ENCODE measurements around the gene NAA15. TPM values are rescaled to one million over a fixed set of nuclear protein-coding genes. Genes with fewer than 3 reads are reported as not detected.
"Not testable (repeated sequence)": the region's sequence is repeated elsewhere in the genome, so short reads cannot be mapped to it uniquely, and the experiment has no call there.

The NAA15 gene
- total RNA-seq, 2 donors from 2014 or later = 71.0 to 86.6 TPM

- no peak for DNase-seq (ENCODE audit: low spot score in 2 of 2)
- Mint-ChIP-seq H3K36me3 (peaks cover 5 to 20% of the 10 kb centered on the region in 2 donors), H3K27ac (no peak overlapping the region), H3K9me3 (no peaks in the 10 kb centered on the region)
- ATAC-seq = no peak
Measured at GRCh38 chr4:139391731-139392130, 90.4 kb downstream of the NAA15 start.

- H3K36me3 Mint-ChIP-seq = peaks cover 5 to 20% of the 10 kb centered on the region in 2 donors
- H3K9me3 Mint-ChIP-seq = no peaks in the 10 kb centered on the region
- DNase-seq (ENCODE audit: low spot score in 2 of 2) (no peak), ATAC-seq (no peak)
- H3K27ac Mint-ChIP-seq = no peak overlapping the region
Measured at GRCh38 chr4:139392797-139393196, 91.5 kb downstream of the NAA15 start.

- Mint-ChIP-seq H3K27ac (no peak overlapping the region), H3K36me3 (peaks cover 0 to 4% of the 10 kb centered on the region in 2 donors), H3K9me3 (no peaks in the 10 kb centered on the region)
- ATAC-seq (no peak), DNase-seq (ENCODE audit: low spot score in 2 of 2) (no peak)
Measured at GRCh38 chr4:139401368-139401767, 100.1 kb downstream of the NAA15 start.

- no peak for ATAC-seq
- Mint-ChIP-seq H3K9me3 (no peaks in the 10 kb centered on the region), H3K36me3 (peaks cover 0 to 4% of the 10 kb centered on the region in 2 donors), H3K27ac (no peak overlapping the region)
- DNase-seq (ENCODE audit: low spot score in 2 of 2) = no peak
Measured at GRCh38 chr4:139402436-139402835, 101.1 kb downstream of the NAA15 start.

- DNase-seq (ENCODE audit: low spot score in 2 of 2) = no peak
- Mint-ChIP-seq H3K36me3 (peaks cover 0 to 9% of the 10 kb centered on the region in 2 donors), H3K9me3 (no peaks in the 10 kb centered on the region), H3K27ac (no peak overlapping the region)
- no peak for ATAC-seq
Measured at GRCh38 chr4:139403462-139403861, 102.2 kb downstream of the NAA15 start.

- no peak overlapping the region for H3K27ac Mint-ChIP-seq
- H3K9me3 Mint-ChIP-seq = peaks cover 0 to 3% of the 10 kb centered on the region in 2 donors
- DNase-seq (ENCODE audit: low spot score in 2 of 2) = no peak
- ATAC-seq = no peak
- H3K36me3 Mint-ChIP-seq = peaks cover 20% of the 10 kb centered on the region in 2 donors
Measured at GRCh38 chr4:139410312-139410711, 109.0 kb downstream of the NAA15 start.

GRCh38 chr4:139414671-139415210 is 113.4 kb downstream of the NAA15 start:
- not testable (repeated sequence) for ATAC-seq; DNase-seq (ENCODE audit: low spot score in 2 of 2); H3K9me3 Mint-ChIP-seq
- H3K36me3 Mint-ChIP-seq = peaks cover 24 to 34% of the 10 kb centered on the region in 2 donors
- H3K27ac Mint-ChIP-seq = peak overlapping the region in 1 of 2 donors; percentile 70

- peak in 1 of 2 donors; percentile 11 for DNase-seq (ENCODE audit: low spot score in 2 of 2)
- H3K9me3 Mint-ChIP-seq = peaks cover 3 to 8% of the 10 kb centered on the region in 2 donors
Measured at GRCh38 chr4:139416073-139416673, 114.9 kb downstream of the NAA15 start.

GRCh38 chr4:139419388-139419914 is 118.1 kb downstream of the NAA15 start:
- DNase-seq (ENCODE audit: low spot score in 2 of 2) (peak in 1 of 2 donors; percentile 11), ATAC-seq (peak in 1 of 2 donors; percentile 84)
- Mint-ChIP-seq H3K27ac (peak overlapping the region; percentile 50 to 91), H3K9me3 (peaks cover 8 to 10% of the 10 kb centered on the region in 2 donors), H3K36me3 (peaks cover 26 to 39% of the 10 kb centered on the region in 2 donors)

More at GRCh38 chr4:139416073-139416673, 114.9 kb downstream of the NAA15 start:
- ATAC-seq = peak; percentile 26 to 39
- H3K36me3 Mint-ChIP-seq = peaks cover 34% of the 10 kb centered on the region in 2 donors
- no peak overlapping the region for H3K27ac Mint-ChIP-seq

- Mint-ChIP-seq H3K9me3 (peaks cover 8 to 10% of the 10 kb centered on the region in 2 donors), H3K36me3 (peaks cover 17 to 29% of the 10 kb centered on the region in 2 donors), H3K27ac (peak overlapping the region; percentile 5 to 28)
- ATAC-seq = no peak
- DNase-seq (ENCODE audit: low spot score in 2 of 2) = no peak
Measured at GRCh38 chr4:139420652-139421051, 119.3 kb downstream of the NAA15 start.

GRCh38 chr4:139436122-139436521 is 134.8 kb downstream of the NAA15 start:
- DNase-seq (ENCODE audit: low spot score in 2 of 2) (no peak), ATAC-seq (no peak)
- Mint-ChIP-seq H3K27ac (no peak overlapping the region), H3K9me3 (peaks cover 19 to 38% of the 10 kb centered on the region in 2 donors), H3K36me3 (peaks cover 51 to 72% of the 10 kb centered on the region in 2 donors)

- Mint-ChIP-seq H3K27ac (no peak overlapping the region), H3K36me3 (peaks cover 42 to 58% of the 10 kb centered on the region in 2 donors), H3K9me3 (peaks cover 18 to 39% of the 10 kb centered on the region in 2 donors)
- ATAC-seq (no peak), DNase-seq (ENCODE audit: low spot score in 2 of 2) (no peak)
Measured at GRCh38 chr4:139438141-139438540, 136.8 kb downstream of the NAA15 start.

- Mint-ChIP-seq H3K9me3 (peaks cover 18 to 35% of the 10 kb centered on the region in 2 donors), H3K36me3 (peaks cover 42 to 49% of the 10 kb centered on the region in 2 donors), H3K27ac (no peak overlapping the region)
- no peak for ATAC-seq
- DNase-seq (ENCODE audit: low spot score in 2 of 2) = no peak
Measured at GRCh38 chr4:139441029-139441428, 139.7 kb downstream of the NAA15 start.

- H3K36me3 Mint-ChIP-seq = peaks cover 21 to 22% of the 10 kb centered on the region in 2 donors
- H3K9me3 Mint-ChIP-seq = peaks cover 8 to 17% of the 10 kb centered on the region in 2 donors
- no peak overlapping the region for H3K27ac Mint-ChIP-seq
- ATAC-seq = no peak
- DNase-seq (ENCODE audit: low spot score in 2 of 2) = no peak
Measured at GRCh38 chr4:139443661-139444060, 142.4 kb downstream of the NAA15 start.

- not testable (repeated sequence) for ATAC-seq; DNase-seq (ENCODE audit: low spot score in 2 of 2); H3K27ac Mint-ChIP-seq; H3K9me3 Mint-ChIP-seq
- H3K36me3 Mint-ChIP-seq = peaks cover 14% of the 10 kb centered on the region in 2 donors
Measured at GRCh38 chr4:139444881-139445280, 143.6 kb downstream of the NAA15 start.

- ATAC-seq; DNase-seq (ENCODE audit: low spot score in 2 of 2); H3K36me3 Mint-ChIP-seq; H3K9me3 Mint-ChIP-seq; H3K27ac Mint-ChIP-seq: not testable (repeated sequence)
Measured at GRCh38 chr4:139447078-139447477, 145.8 kb downstream of the NAA15 start.

GRCh38 chr4:139450586-139450985 is 149.3 kb downstream of the NAA15 start:
- ATAC-seq (no peak), DNase-seq (ENCODE audit: low spot score in 2 of 2) (no peak)
- Mint-ChIP-seq H3K36me3 (peaks cover 6 to 21% of the 10 kb centered on the region in 2 donors), H3K9me3 (no peaks in the 10 kb centered on the region), H3K27ac (no peak overlapping the region)

All from activated naive CD4-positive, alpha-beta T cell treated with anti-CD3 and anti-CD28 coated beads, Interleukin-2, amount 50 U/mL, for 72 hours (primary cell).